Left lung (tissue), 10 donors: ENCODE results near the gene CAMTA1. TPM values are rescaled to one million over a fixed set of nuclear protein-coding genes. Genes with fewer than 3 reads are reported as not detected.

ENCODE experiments used
- ATAC-seq: fragments of 200-7000 bp; cut with Tn5 transposase; one replicate; pipeline ENCODE4 v1.9.1; 2020; ENCODE audit warnings: moderate library complexity
- DNase-seq, 4 donors: peaks; one replicate each; pipeline ENCODE4 v3.0.0-alpha.2; 2013 to 2020
- H3K27ac ChIP-seq, 2 donors: fragments of 200-600 bp; sonication (generic) in 1 of 2; one replicate each; pipeline versions ENCODE4 v1.5.0 to v1.8.0; 2020 to 2021
- H3K27me3 ChIP-seq, 2 donors: fragments of 200-600 bp; sonication (generic) in 1 of 2; one replicate each; pipeline versions ENCODE4 v1.5.0 to v1.8.0; 2020 to 2021
- H3K36me3 ChIP-seq, 2 donors: fragments of 200-600 bp; sonication (generic) in 1 of 2; one replicate each; pipeline versions ENCODE4 v1.5.0 to v1.8.0; 2020 to 2021
- H3K4me1 ChIP-seq, 2 donors: fragments of 200-600 bp; one replicate each; pipeline ENCODE4 v1.8.0; 2021
- H3K4me3 ChIP-seq, 2 donors: fragments of 200-600 bp; sonication (generic) in 1 of 2; one replicate each; pipeline versions ENCODE4 v1.5.0 to v1.8.0; 2020 to 2021; ENCODE audit warnings: mild to moderate bottlenecking in 1 of 2
- H3K9me3 ChIP-seq, 2 donors: fragments of 200-600 bp; sonication (generic) in 1 of 2; one replicate each; pipeline versions ENCODE4 v1.5.0 to v1.8.0; 2020 to 2021
- CTCF ChIP-seq, 2 donors: fragments of 200-600 bp; sonication (generic) in 1 of 2; IDR thresholded peaks; one replicate each; pipeline versions ENCODE4 v1.5.0 to v1.8.0; 2021; ENCODE audit warnings: antibody characterized with exemption in 2 of 2
- intact Hi-C, 2 donors: fragments of 100-400 bp; cut with DNase I; formaldehyde crosslinking; loops; one replicate each; pipeline versions ENCODE4 v1.11.2 to v1.14.2; 2022
- polyA plus RNA-seq, 6 donors: library from polyadenylated mRNA; unstranded; fragments of 120-200 nt; gene quantifications; one replicate each; pipeline ENCODE4 v1.2.1, GENCODE V29; 2013; ENCODE audit not compliant: insufficient read length in 6 of 6
- total RNA-seq, 2 donors: library from RNA; stranded (reverse); fragmentation: NEBNext Ultra II Directional; extraction: Animal tissue kit (Norgen Biotek cat#: 25700); gene quantifications; one replicate each; pipeline ENCODE4 v1.2.1, GENCODE V29; 2021
- donor health status: DM: no; HTN: yes; CAD: no.
- donor health status: DM: no; HTN: no; CAD: no.

CAMTA1 gene
- total and polyA plus RNA-seq, 8 donors: 42.7 to 69.1 (median 49.4) TPM

DNA sequence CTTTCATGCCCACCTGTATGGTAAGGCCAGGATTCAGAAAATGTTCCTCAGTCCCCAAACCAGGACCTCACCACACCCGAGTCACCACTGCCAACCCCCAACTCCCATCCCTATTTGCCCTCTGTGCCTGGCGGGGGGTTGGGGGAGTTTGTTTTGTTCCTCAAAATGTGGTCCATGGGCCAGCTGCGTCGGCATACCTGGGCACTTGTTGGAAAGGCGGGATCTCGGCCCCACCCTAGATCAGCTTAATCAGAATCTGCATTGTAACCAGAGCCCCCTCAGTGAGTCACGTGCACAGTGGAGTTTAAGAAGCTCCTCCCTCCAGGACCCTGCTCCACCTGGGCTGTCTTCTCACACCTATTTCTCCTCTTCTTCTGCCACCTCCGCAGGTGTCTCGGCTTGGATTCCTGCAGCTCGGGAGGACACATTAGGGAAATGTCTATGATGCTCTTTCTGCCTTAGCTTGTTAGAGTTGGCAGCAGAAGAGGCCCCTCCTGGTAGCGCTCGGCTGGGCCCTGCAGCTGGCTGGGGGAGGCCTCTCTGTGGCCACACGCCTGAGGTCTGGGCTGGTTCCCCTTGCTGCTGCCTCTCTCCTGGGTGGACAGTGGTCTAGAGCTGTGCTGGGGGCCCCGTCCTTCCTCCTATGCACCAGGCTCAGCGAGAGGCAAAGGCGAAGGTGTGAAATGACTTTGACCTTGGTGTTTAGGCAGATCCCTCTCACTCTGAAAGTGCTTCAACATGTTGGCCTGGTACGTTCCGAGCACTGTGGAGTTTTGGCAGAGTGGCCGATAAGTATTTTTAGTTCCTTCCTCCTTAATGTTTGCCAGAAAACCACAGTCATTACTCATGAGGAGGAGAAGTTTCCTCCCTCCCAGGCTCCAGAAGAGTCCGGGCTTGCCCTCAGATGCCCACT, 41.8 kb upstream of the CAMTA1 start:
- Histone ChIP-seq H3K4me3 (no peak overlapping the region), H3K36me3 (no peaks in the 10 kb centered on the region), H3K27me3 (no peaks in the 10 kb centered on the region), H3K4me1 (peaks cover 8 to 22% of the 10 kb centered on the region in 2 donors), H3K27ac (peak overlapping the region; percentile 71 to 78), H3K9me3 (no peaks in the 10 kb centered on the region)
- ATAC-seq: peak; percentile 92
- no peak for TF ChIP-seq CTCF (IDR thresholded peaks at IDR 0.05)
- DNase-seq: peak in 2 of 4 donors; percentile 33 to 45
- intact Hi-C loops: no loop called here

GRCh38 chr1:6745073-6745472, 40.2 kb upstream of the CAMTA1 start:
- no peak for ATAC-seq
- Histone ChIP-seq H3K27ac (no peak overlapping the region), H3K9me3 (no peaks in the 10 kb centered on the region), H3K36me3 (no peaks in the 10 kb centered on the region), H3K27me3 (no peaks in the 10 kb centered on the region), H3K4me1 (peaks cover 8 to 22% of the 10 kb centered on the region in 2 donors), H3K4me3 (no peak overlapping the region)
- TF ChIP-seq CTCF (IDR thresholded peaks at IDR 0.05): no peak
- intact Hi-C loops: no loop called here
- DNase-seq: no peak

- H3K4me3 ChIP-seq: no peak overlapping the region
- ATAC-seq: no peak
- TF ChIP-seq CTCF (IDR thresholded peaks at IDR 0.05): no peak
- no peak for DNase-seq
- peaks cover 0 to 5% of the 10 kb centered on the region in 2 donors for H3K27me3 ChIP-seq
- H3K9me3 ChIP-seq: no peaks in the 10 kb centered on the region
- intact Hi-C loops: no loop called here
- H3K27ac ChIP-seq: no peak overlapping the region
- no peaks in the 10 kb centered on the region for H3K36me3 ChIP-seq
- peaks cover 8 to 25% of the 10 kb centered on the region in 2 donors for H3K4me1 ChIP-seq
These were observed 37.6 kb upstream of the CAMTA1 start for GRCh38 chr1:6747674-6748073.

DNA sequence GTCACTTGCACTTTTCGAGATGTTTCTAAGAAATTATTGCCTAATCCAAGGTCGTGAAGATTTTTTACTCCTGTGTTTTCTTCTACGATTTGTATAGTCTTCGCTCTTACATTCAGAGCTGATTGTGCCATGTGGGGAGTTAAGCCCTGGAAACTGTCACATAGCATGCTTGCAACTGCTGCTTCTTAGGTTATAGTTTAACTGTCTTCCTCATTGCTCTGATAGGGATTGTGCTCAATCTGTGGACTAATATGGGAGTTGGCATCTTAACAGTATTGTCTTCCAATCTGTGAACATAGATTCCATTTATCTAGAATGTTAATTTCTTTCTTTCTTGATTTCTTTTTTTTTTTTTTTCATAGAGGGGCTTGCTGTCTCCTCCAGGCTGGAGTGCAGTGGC, 34.8 kb upstream of the CAMTA1 start:
- H3K27ac ChIP-seq: no peak overlapping the region
- ATAC-seq (no peak), DNase-seq (no peak)
- H3K36me3 ChIP-seq: no peaks in the 10 kb centered on the region
- no peak for TF ChIP-seq CTCF (IDR thresholded peaks at IDR 0.05)
- H3K9me3 ChIP-seq: no peaks in the 10 kb centered on the region
- H3K4me3 ChIP-seq: no peak overlapping the region
- intact Hi-C loops: no loop called here
- H3K27me3 ChIP-seq: peaks cover 0 to 12% of the 10 kb centered on the region in 2 donors
- H3K4me1 ChIP-seq: peaks cover 0 to 3% of the 10 kb centered on the region in 2 donors

- ATAC-seq: no peak
- intact Hi-C loops: no loop called here
- H3K9me3 ChIP-seq: no peaks in the 10 kb centered on the region
These were observed 31.7 kb upstream of the CAMTA1 start for GRCh38 chr1:6753320-6754140.

More at GRCh38 chr1:6753320-6754140, 31.7 kb upstream of the CAMTA1 start:
- DNase-seq: no peak
- Histone ChIP-seq H3K4me3 (no peak overlapping the region), H3K27ac (no peak overlapping the region), H3K36me3 (no peaks in the 10 kb centered on the region), H3K4me1 (peaks cover 0 to 3% of the 10 kb centered on the region in 2 donors), H3K27me3 (peaks cover 0 to 16% of the 10 kb centered on the region in 2 donors)
- no peak for TF ChIP-seq CTCF (IDR thresholded peaks at IDR 0.05)
